Measurements from ENCODE around the gene HS2ST1. TPM values are rescaled to one million over a fixed set of nuclear protein-coding genes. Genes with fewer than 3 reads are reported as not detected.

The HS2ST1 gene
- total and polyA plus RNA-seq, 2 experiments from 2014 or later, result 6.7 to 17.1 TPM

DNA sequence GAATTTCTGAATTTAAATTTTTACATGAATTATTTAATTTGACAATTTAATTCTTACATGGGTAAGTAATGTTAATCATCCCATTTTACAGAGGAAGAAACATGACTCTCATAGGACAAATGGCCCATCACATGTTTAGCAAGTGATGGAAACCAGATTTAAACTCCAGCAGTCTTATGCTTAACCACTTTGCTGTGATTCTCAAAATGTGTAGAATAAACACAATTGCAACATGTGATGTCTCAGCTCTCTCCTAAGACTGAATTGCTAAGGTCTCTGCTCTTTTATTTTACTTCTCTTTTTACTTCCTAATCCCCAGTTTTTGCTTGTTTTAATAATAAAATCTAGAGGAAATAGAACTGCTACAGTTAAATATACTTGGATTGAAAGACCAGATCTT is 42.8 kb downstream of the HS2ST1 start:
- H3K4me2 ChIP-seq, result no peak overlapping the region
- no peak overlapping the region for H3K27ac Mint-ChIP-seq
- H3F3A ChIP-seq (replicated peaks; ENCODE audit: low read depth), result no peaks in the 10 kb centered on the region
- H3K27me3 Mint-ChIP-seq (ENCODE audit: insufficient read depth, low read depth, poor library complexity), result peaks cover 5% of the 10 kb centered on the region
- H3K27ac ChIP-seq (ENCODE audit: low read depth), result no peak overlapping the region
- TF ChIP-seq ETS1 (IDR thresholded peaks at IDR 0.05), result no peak
- TF ChIP-seq EZH2phosphoT487 (IDR thresholded peaks at IDR 0.05; ENCODE audit: unreplicated experiment), result no peak
- no peak for TF ChIP-seq NANOG (IDR thresholded peaks at IDR 0.05; ENCODE audit: borderline replicate concordance)
- no peak for TF ChIP-seq CREB1 (CRISPR knock-in tag; IDR thresholded peaks at IDR 0.05; ENCODE audit: low read depth)
- no peak for TF ChIP-seq ZNF114 (CRISPR knock-in tag; IDR thresholded peaks at IDR 0.05)
- no peak for TF ChIP-seq POLR2AphosphoS5 (IDR thresholded peaks at IDR 0.05; ENCODE audit: low read depth)
- TF ChIP-seq REST (IDR thresholded peaks at IDR 0.05; ENCODE audit: unreplicated experiment), result no peak
- no peak for TF ChIP-seq JUNB (IDR thresholded peaks at IDR 0.05; ENCODE audit: unreplicated experiment)
- TF ChIP-seq ZNF462 (CRISPR knock-in tag; IDR thresholded peaks at IDR 0.05), result no peak
- TF ChIP-seq ZNF331 (CRISPR knock-in tag; IDR thresholded peaks at IDR 0.05; ENCODE audit: low read depth), result no peak
- TF ChIP-seq STAT1 (IDR thresholded peaks at IDR 0.05; ENCODE audit: unreplicated experiment), result no peak
- TF ChIP-seq EZH2 (IDR thresholded peaks at IDR 0.05; ENCODE audit: low read depth, unreplicated experiment), result no peak
- TF ChIP-seq, protein P1, sequence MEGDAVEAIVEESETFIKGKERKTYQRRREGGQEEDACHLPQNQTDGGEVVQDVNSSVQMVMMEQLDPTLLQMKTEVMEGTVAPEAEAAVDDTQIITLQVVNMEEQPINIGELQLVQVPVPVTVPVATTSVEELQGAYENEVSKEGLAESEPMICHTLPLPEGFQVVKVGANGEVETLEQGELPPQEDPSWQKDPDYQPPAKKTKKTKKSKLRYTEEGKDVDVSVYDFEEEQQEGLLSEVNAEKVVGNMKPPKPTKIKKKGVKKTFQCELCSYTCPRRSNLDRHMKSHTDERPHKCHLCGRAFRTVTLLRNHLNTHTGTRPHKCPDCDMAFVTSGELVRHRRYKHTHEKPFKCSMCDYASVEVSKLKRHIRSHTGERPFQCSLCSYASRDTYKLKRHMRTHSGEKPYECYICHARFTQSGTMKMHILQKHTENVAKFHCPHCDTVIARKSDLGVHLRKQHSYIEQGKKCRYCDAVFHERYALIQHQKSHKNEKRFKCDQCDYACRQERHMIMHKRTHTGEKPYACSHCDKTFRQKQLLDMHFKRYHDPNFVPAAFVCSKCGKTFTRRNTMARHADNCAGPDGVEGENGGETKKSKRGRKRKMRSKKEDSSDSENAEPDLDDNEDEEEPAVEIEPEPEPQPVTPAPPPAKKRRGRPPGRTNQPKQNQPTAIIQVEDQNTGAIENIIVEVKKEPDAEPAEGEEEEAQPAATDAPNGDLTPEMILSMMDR (conservative IDR thresholded peaks at IDR 0.05; ENCODE audit: low read depth in 2 of 2), result no peak
- DNase-seq (ENCODE audit: low spot score), result no peak
- no peaks in the 10 kb centered on the region; the same call in 1 of the 2 replicates for H3K4me1 ChIP-seq (ENCODE audit: insufficient read depth)
- H3K27me3 ChIP-seq (ENCODE audit: insufficient read depth), result no peaks in the 10 kb centered on the region
- H3K36me3 Mint-ChIP-seq (ENCODE audit: low read depth), result peaks cover 19% of the 10 kb centered on the region; the same call in 2 of the 3 replicates
- no peak overlapping the region for H3K4me3 ChIP-seq
- H2AFZ ChIP-seq, result no peak overlapping the region
- H3K9me2 ChIP-seq (ENCODE audit: insufficient read depth), result no peaks in the 10 kb centered on the region
- H3K9me3 Mint-ChIP-seq, result no peaks in the 10 kb centered on the region
- H3K36me3 ChIP-seq (ENCODE audit: insufficient read depth), result no peaks in the 10 kb centered on the region
- no peak for ATAC-seq
- H4K20me1 ChIP-seq (replicated peaks; ENCODE audit: insufficient read depth), result peaks cover 4% of the 10 kb centered on the region; the same call in 1 of the 2 replicates
- H3K4me3 Mint-ChIP-seq, result no peak overlapping the region
- H3K79me2 ChIP-seq (replicated peaks; ENCODE audit: insufficient read depth), result peaks cover 84% of the 10 kb centered on the region
- peaks cover 13% of the 10 kb centered on the region for H3K4me1 Mint-ChIP-seq
